ENCODE data around the gene BCKDHB.
"Not testable (repeated sequence)": the region's sequence is repeated elsewhere in the genome, so short reads cannot be mapped to it uniquely, and the experiment has no call there.

The BCKDHB gene

DNA sequence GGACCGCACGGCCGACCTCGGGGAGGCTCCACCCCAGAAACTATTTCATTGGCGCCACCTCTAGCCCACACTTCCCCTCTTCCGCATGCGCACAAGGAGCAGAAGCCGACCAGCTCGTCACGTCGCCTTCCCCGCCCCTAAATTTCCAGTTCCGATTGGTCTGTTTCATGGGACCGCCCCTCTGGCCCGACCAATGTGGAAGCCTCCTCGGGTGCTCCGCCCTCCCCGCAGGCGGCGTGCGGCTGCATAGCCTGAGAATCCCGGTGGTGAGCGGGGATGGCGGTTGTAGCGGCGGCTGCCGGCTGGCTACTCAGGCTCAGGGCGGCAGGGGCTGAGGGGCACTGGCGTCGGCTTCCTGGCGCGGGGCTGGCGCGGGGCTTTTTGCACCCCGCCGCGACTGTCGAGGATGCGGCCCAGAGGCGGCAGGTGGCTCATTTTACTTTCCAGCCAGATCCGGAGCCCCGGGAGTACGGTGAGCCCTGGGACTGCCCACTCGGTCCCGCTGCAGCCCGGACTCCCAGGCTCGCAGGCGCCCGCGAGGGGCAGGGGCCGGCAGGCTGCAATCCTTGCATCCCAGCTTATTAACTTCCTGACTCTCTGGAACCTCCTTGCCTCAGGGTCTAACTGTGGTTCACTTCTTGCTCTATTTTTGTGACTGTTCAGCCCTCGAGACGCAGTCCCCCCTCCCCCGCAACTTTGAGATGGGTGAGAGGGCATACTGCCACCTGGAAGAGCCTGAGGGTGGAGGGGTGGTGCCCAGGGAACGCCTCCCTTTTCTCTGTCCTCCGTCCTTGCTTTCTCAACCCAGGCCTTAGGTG lies at the start of gene BCKDHB:
Gene BCKDHB (plus strand): TSS at position 254 of the 818 bp plus-strand sequence. CDS start 23 bp downstream, at position 277.
- H3K27ac ChIP-seq, result peak within 1 kb of the TSS; percentile 73
- TF ChIP-seq, protein P1, sequence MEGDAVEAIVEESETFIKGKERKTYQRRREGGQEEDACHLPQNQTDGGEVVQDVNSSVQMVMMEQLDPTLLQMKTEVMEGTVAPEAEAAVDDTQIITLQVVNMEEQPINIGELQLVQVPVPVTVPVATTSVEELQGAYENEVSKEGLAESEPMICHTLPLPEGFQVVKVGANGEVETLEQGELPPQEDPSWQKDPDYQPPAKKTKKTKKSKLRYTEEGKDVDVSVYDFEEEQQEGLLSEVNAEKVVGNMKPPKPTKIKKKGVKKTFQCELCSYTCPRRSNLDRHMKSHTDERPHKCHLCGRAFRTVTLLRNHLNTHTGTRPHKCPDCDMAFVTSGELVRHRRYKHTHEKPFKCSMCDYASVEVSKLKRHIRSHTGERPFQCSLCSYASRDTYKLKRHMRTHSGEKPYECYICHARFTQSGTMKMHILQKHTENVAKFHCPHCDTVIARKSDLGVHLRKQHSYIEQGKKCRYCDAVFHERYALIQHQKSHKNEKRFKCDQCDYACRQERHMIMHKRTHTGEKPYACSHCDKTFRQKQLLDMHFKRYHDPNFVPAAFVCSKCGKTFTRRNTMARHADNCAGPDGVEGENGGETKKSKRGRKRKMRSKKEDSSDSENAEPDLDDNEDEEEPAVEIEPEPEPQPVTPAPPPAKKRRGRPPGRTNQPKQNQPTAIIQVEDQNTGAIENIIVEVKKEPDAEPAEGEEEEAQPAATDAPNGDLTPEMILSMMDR (conservative IDR thresholded peaks at IDR 0.05), result no peak
- no peak for TF ChIP-seq ZFX (IDR thresholded peaks at IDR 0.05)

DNA sequence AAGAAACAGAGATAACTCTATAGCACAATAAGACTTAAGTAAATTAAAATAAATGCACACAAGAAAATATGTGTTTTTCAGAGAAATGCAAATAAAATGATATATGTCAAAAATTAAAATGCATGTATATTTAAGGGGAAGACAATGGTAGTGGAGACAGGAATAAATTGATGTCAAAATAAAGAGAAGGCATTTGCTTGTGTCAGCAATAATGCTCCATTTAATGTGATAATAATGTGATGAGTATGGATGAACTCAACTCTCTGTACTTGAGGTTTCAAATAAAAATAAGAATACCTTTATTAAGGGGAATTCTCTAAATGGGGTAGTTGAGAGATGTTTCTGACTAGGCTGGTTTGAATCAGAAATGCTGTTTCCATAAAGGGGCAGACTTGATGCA lies 45.7 kb upstream of the BCKDHB start:
- TF ChIP-seq, protein P1 (conservative IDR thresholded peaks at IDR 0.05), result no peak
- TF ChIP-seq ZFX (IDR thresholded peaks at IDR 0.05), result no peak
- no peak overlapping the region for H3K27ac ChIP-seq

DNA sequence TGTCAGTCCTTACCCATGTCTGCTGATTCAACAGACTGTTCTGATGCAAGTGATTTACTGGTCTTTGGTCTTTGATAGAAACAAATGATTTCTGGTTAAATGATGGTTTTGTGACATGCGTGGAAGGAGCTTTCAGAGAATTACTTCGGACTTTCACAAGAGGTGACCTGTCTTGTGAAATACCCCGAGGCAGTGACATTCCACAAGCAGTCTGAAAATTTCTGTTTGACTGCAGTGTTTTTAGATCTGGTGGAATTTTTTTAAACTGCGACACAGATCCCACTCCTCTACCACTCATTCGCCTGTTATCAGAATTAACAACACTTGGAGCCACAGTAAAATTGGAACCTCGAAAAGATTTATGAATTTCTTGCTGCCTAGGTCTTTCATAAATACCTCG lies 38.3 kb upstream of the BCKDHB start:
- H3K27ac ChIP-seq, result not testable (repeated sequence)

DNA sequence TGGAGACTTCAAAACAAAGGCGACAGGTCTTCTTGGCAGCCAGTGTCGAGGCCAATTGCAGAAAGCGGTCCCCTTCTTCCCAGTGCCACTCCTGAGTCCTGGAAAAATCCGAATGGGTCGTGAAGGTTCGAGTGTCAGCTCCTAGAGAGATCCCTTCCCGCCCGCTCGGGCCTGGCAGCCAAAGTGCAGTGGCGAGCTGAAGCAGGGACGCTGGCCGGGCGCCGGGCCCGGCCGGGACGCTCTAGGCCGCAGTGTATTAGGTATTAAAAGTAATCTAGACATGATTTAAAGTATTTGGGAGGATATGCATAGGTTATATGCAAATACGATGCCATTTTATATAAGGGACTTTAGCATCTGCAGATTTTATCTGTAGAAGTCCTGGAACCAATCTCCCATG lies 36.0 kb upstream of the BCKDHB start:
- H3K27ac ChIP-seq, result not testable (repeated sequence)

DNA sequence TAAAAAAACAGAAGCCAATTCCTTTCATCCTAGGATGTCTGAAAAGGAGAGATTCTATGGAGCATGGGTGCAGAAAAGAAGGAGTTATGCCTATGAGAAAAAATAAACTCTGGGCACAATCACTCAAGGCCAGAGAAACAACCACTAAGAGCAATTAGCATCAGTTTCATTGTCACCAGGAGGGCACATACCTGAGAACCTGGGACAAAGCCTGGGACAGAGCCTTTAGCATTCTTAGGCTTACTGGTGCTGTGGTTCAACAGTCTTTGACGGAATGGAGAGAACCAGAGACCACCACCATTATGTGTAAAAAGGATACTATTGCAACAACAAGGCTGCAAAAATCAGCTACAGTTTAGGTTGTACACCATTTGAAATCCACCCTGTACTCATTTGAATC lies 29.4 kb upstream of the BCKDHB start:
- no peak overlapping the region for H3K27ac ChIP-seq
- TF ChIP-seq, protein P1 (conservative IDR thresholded peaks at IDR 0.05), result no peak
- TF ChIP-seq ZFX (IDR thresholded peaks at IDR 0.05), result no peak

DNA sequence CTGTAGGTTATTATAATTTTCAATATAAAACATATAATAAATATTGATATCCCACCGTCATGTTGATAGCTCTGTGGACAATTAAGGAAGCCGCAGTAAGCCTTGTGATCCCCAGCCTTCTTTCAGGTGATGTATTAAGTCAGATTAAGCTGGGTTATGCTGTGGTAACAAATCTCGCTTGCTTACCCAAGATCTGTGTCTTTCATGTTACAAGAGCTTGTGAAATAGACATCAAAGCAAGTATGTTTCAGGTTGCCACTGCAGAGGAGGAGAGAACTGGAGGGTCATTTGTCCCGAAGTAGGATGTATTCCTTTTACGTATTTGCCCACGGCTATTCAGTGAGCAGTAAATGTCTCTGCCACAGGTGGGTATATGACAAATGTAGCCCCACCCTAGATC lies 17.8 kb upstream of the BCKDHB start:
- no peak overlapping the region for H3K27ac ChIP-seq
- TF ChIP-seq ZFX (IDR thresholded peaks at IDR 0.05), result no peak
- TF ChIP-seq, protein P1 (conservative IDR thresholded peaks at IDR 0.05), result no peak

DNA sequence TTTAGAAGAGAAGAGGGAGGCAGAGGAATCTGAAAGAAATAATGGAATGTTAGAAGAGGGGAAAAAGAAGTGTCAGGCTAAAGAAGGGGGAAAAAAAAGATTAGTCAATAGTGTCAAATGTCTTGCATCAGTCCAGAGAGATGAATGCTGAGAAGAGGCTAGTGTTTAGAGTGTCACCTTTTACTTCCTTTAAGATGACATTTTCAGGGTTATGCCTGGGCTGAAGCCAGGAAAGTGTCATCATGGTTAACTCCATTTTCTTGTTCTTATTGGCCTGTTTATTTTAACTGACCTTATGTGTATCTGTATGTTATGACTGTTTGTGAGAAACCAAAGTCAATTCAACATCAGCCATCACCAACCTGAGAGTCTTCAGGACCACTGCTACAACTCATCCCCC lies 15.0 kb upstream of the BCKDHB start:
- no peak overlapping the region for H3K27ac ChIP-seq
- no peak for TF ChIP-seq ZFX (IDR thresholded peaks at IDR 0.05)
- TF ChIP-seq, protein P1 (conservative IDR thresholded peaks at IDR 0.05), result no peak

DNA sequence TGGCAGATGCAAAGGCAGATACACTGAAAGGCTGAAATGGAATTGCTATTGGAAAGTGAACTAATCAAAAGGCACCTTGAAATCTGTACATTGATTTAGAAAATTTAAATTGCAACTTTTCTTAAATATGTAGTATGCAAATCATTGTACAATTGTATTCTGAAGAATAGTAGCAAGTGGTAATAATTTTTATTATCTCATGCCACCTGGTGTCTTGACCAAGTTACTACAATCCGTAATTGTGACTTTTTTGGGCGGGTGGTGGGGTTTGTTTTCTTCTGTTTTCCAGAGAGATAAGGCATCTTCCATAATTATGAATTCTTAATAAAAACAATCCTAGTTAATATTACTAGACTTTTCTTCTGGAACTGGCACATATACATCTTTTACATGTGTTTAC lies 12.5 kb upstream of the BCKDHB start:
- no peak overlapping the region for H3K27ac ChIP-seq
- TF ChIP-seq ZFX (IDR thresholded peaks at IDR 0.05), result no peak
- TF ChIP-seq, protein P1 (conservative IDR thresholded peaks at IDR 0.05), result peak; percentile 64
